KMS-11 (cell line): ENCODE measurements around the gene AMH.

Experiments used
- H2AFZ ChIP-seq: fragments of 200-600 bp; sonication (generic); 2 replicates; pipeline ENCODE4 v1.6.1; 2016; ENCODE audit warnings: antibody characterized with exemption, mixed run types, low read depth
- H3K27ac ChIP-seq: fragments of 200-600 bp; sonication (generic); 2 replicates; pipeline ENCODE4 v1.6.1; 2016; ENCODE audit warnings: mild to moderate bottlenecking, mixed run types
- H3K27me3 ChIP-seq: fragments of 200-600 bp; sonication (generic); 2 replicates; pipeline ENCODE4 v1.6.1; 2017; ENCODE audit warnings: mild to moderate bottlenecking, low read depth, mixed run types, moderate library complexity; ENCODE audit not compliant: insufficient read depth
- H3K36me3 ChIP-seq: fragments of 200-600 bp; sonication (generic); 2 replicates; pipeline ENCODE4 v1.6.1; 2017; ENCODE audit warnings: mild to moderate bottlenecking, mixed run types; ENCODE audit not compliant: insufficient read depth
- H3K4me1 ChIP-seq: fragments of 200-600 bp; sonication (generic); 2 replicates; pipeline ENCODE4 v1.6.1; 2016; ENCODE audit warnings: mild to moderate bottlenecking, low read depth, mixed run types; ENCODE audit not compliant: poor library complexity, severe bottlenecking
- H3K4me2 ChIP-seq: fragments of 200-600 bp; sonication (generic); 2 replicates; pipeline ENCODE4 v1.7.0; 2016; ENCODE audit warnings: mild to moderate bottlenecking, mixed run types
- H3K4me3 ChIP-seq: fragments of 200-600 bp; sonication (generic); IDR thresholded peaks from 2 replicates; pipeline ENCODE4 v1.6.1; 2017; ENCODE audit warnings: low read depth, low read length, mixed read lengths; ENCODE audit not compliant: insufficient read depth
- H3K79me2 ChIP-seq: fragments of 200-600 bp; sonication (generic); 2 replicates; pipeline ENCODE4 v1.6.1; 2016; ENCODE audit warnings: low read depth, mixed run types; ENCODE audit not compliant: insufficient read depth
- H3K9ac ChIP-seq: fragments of 200-600 bp; sonication (generic); 2 replicates; pipeline ENCODE4 v1.6.1; 2016; ENCODE audit warnings: mild to moderate bottlenecking, mixed run types
- H4K20me1 ChIP-seq: fragments of 200-600 bp; sonication (generic); 2 replicates; pipeline ENCODE4 v1.6.1; 2016; ENCODE audit warnings: mild to moderate bottlenecking, mixed run types; ENCODE audit not compliant: insufficient read depth
- CTCF ChIP-seq: fragments of 200-600 bp; sonication (generic); conservative IDR thresholded peaks from 2 replicates; pipeline ENCODE4 v1.6.1; 2017; ENCODE audit warnings: low read depth, mild to moderate bottlenecking, antibody characterized with exemption, low read length, moderate library complexity, mixed read lengths

AMH gene

GRCh38 chr19:2239173-2239572 lies 9.9 kb upstream of the AMH start:
- Histone ChIP-seq H3K4me1 (peaks cover 44% of the 10 kb centered on the region), H3K9ac (no peak overlapping the region), H3K27ac (no peak overlapping the region), H4K20me1 (peaks cover 32% of the 10 kb centered on the region), H3K4me3 (no peak overlapping the region), H2AFZ (no peak overlapping the region), H3K36me3 (no peaks in the 10 kb centered on the region; the same call in 1 of the 2 replicates), H3K4me2 (peak overlapping the region; percentile 85; the same call in 1 of the 2 replicates), H3K79me2 (peaks cover 84% of the 10 kb centered on the region), H3K27me3 (no peaks in the 10 kb centered on the region)
- TF ChIP-seq CTCF: no peak

- Histone ChIP-seq H3K27me3 (no peaks in the 10 kb centered on the region), H4K20me1 (peaks cover 32% of the 10 kb centered on the region), H3K4me1 (peaks cover 36% of the 10 kb centered on the region), H2AFZ (no peak overlapping the region), H3K4me3 (no peak overlapping the region), H3K27ac (no peak overlapping the region), H3K9ac (no peak overlapping the region), H3K79me2 (peaks cover 75% of the 10 kb centered on the region), H3K36me3 (no peaks in the 10 kb centered on the region; the same call in 1 of the 2 replicates), H3K4me2 (no peak overlapping the region; the same call in 1 of the 2 replicates)
- no peak for TF ChIP-seq CTCF
These were observed 9.1 kb upstream of the AMH start for GRCh38 chr19:2239771-2240770.

- H3K9ac ChIP-seq: no peak overlapping the region
- no peak overlapping the region for H3K27ac ChIP-seq
- no peak overlapping the region for H2AFZ ChIP-seq
- TF ChIP-seq CTCF: no peak
- H3K27me3 ChIP-seq: no peaks in the 10 kb centered on the region
- peaks cover 32% of the 10 kb centered on the region for H4K20me1 ChIP-seq
- peaks cover 36% of the 10 kb centered on the region for H3K4me1 ChIP-seq
- H3K4me3 ChIP-seq: no peak overlapping the region
- H3K36me3 ChIP-seq: no peaks in the 10 kb centered on the region; the same call in 1 of the 2 replicates
- H3K79me2 ChIP-seq: peaks cover 66% of the 10 kb centered on the region
- H3K4me2 ChIP-seq: no peak overlapping the region
These were observed 8.0 kb upstream of the AMH start for GRCh38 chr19:2240881-2241760.

- Histone ChIP-seq H4K20me1 (peaks cover 32% of the 10 kb centered on the region), H2AFZ (no peak overlapping the region), H3K4me3 (no peak overlapping the region), H3K27ac (no peak overlapping the region), H3K79me2 (peaks cover 61% of the 10 kb centered on the region), H3K9ac (no peak overlapping the region), H3K4me2 (no peak overlapping the region), H3K36me3 (no peaks in the 10 kb centered on the region; the same call in 1 of the 2 replicates), H3K4me1 (peaks cover 36% of the 10 kb centered on the region), H3K27me3 (no peaks in the 10 kb centered on the region)
- no peak for TF ChIP-seq CTCF
These were observed 7.0 kb upstream of the AMH start for GRCh38 chr19:2242092-2242537.
